ENCODE results near the gene FKTN. TPM values are rescaled to one million over a fixed set of nuclear protein-coding genes. Genes with fewer than 3 reads are reported as not detected.

Gene FKTN
- total RNA-seq, 1 donor from 2014 or later, result 22.1 TPM

DNA sequence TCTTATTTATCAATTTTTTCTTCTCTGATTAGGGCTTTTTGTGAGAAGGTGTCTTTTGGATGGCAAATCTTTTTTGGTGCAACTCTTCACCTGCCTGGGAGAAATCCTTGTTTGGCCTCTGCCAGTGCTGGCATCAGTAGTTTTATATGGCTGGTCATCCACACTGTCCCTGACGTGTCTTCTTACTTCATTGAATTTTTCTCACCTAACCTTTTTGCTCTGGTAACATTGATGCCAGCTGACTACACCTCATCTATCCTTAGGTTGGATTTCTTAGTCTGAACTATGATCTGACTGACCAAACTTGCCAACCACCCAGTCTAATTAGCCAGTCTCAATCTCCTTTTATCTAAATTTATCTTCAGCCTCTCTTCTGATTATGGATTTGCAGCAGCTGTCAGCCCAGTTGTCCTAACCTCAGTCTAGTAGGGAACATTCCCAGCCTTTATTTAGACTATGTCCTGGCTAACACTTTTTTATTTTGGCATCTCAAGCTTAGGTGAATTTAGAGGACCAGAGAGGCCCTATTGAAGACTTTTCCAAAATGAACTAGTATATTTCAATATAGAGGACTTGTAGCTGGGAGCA is 125.9 kb downstream of the FKTN start:
- TF ChIP-seq, protein P1, sequence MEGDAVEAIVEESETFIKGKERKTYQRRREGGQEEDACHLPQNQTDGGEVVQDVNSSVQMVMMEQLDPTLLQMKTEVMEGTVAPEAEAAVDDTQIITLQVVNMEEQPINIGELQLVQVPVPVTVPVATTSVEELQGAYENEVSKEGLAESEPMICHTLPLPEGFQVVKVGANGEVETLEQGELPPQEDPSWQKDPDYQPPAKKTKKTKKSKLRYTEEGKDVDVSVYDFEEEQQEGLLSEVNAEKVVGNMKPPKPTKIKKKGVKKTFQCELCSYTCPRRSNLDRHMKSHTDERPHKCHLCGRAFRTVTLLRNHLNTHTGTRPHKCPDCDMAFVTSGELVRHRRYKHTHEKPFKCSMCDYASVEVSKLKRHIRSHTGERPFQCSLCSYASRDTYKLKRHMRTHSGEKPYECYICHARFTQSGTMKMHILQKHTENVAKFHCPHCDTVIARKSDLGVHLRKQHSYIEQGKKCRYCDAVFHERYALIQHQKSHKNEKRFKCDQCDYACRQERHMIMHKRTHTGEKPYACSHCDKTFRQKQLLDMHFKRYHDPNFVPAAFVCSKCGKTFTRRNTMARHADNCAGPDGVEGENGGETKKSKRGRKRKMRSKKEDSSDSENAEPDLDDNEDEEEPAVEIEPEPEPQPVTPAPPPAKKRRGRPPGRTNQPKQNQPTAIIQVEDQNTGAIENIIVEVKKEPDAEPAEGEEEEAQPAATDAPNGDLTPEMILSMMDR (conservative IDR thresholded peaks at IDR 0.05), result no peak
- Mint-ChIP-seq H3K27me3 (peaks cover 2% of the 10 kb centered on the region), H3K4me3 (no peak overlapping the region), H3K9me3 (no peaks in the 10 kb centered on the region), H3K36me3 (no peaks in the 10 kb centered on the region), H3K4me1 (ENCODE audit: unreplicated experiment) (peaks cover 4% of the 10 kb centered on the region), H3K27ac (no peak overlapping the region)
- no peak for DNase-seq (ENCODE audit: extremely low spot score, unreplicated experiment)

DNA sequence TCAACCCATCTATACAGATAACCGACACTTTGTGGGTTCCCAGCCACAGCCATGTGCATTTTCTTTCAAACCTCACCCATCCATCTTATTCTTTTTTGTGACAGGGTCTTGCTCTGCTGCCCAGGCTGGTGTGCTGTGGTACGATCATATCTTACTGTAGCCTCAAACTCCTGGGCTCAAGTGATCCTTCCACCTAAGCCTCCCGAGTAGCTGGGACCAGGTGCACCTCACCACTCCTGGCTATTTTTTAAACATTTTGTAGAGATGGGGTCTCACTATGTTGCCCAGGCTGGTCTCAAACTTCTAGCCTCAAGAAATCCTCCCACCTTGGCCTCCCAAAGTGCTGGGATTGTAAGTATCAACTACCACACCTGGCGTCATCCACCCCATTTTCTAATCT is 129.0 kb downstream of the FKTN start:
- Mint-ChIP-seq H3K4me3 (no peak overlapping the region), H3K9me3 (no peaks in the 10 kb centered on the region), H3K27ac (no peak overlapping the region), H3K4me1 (ENCODE audit: unreplicated experiment) (peaks cover 4% of the 10 kb centered on the region), H3K36me3 (no peaks in the 10 kb centered on the region), H3K27me3 (peaks cover 17% of the 10 kb centered on the region)
- TF ChIP-seq, protein P1 (conservative IDR thresholded peaks at IDR 0.05), result no peak
- DNase-seq (ENCODE audit: extremely low spot score, unreplicated experiment), result no peak

Other genes starting within 250 kb of the FKTN start
- gene FSD1L, start 110.1 kb upstream of the FKTN start, total RNA-seq (ENCODE audit: low replicate concordance), result 6.3 and 11.6 TPM in 2 replicates
- 0.65 TPM in 1 of 2 replicates, not detected in the other for gene TAL2, start 104.3 kb downstream of the FKTN start, total RNA-seq (ENCODE audit: low replicate concordance)
- 18.5 and 21.3 TPM in 2 replicates for gene TMEM38B, start 136.4 kb downstream of the FKTN start, total RNA-seq (ENCODE audit: low replicate concordance)

Data from type B pancreatic cell (in vitro differentiated cells).